Breast epithelium (tissue), 3 donors: ENCODE results near the gene FOLR1.

ENCODE experiments used
- POLR2A ChIP-seq: fragments of 450-650 bp; IDR thresholded peaks from one replicate; pipeline ENCODE4 v1.6.1; 2016; ENCODE audit warnings: antibody characterized with exemption, mild to moderate bottlenecking, moderate library complexity
- POLR2AphosphoS5 ChIP-seq, 3 donors: sonication (generic); formaldehyde crosslinking; IDR thresholded peaks; one replicate each; pipeline ENCODE4 v1.6.1; 2017; ENCODE audit warnings: antibody characterized with exemption in 3 of 3
- TF ChIP-seq, protein P1 (sequence below), 3 donors: fragments of 450-650 bp; IDR thresholded peaks; one replicate each; pipeline ENCODE4 v1.5.1; 2016 to 2017; ENCODE audit warnings: antibody characterized with exemption in 3 of 3, mild to moderate bottlenecking in 3 of 3, moderate library complexity in 3 of 3

DNA sequence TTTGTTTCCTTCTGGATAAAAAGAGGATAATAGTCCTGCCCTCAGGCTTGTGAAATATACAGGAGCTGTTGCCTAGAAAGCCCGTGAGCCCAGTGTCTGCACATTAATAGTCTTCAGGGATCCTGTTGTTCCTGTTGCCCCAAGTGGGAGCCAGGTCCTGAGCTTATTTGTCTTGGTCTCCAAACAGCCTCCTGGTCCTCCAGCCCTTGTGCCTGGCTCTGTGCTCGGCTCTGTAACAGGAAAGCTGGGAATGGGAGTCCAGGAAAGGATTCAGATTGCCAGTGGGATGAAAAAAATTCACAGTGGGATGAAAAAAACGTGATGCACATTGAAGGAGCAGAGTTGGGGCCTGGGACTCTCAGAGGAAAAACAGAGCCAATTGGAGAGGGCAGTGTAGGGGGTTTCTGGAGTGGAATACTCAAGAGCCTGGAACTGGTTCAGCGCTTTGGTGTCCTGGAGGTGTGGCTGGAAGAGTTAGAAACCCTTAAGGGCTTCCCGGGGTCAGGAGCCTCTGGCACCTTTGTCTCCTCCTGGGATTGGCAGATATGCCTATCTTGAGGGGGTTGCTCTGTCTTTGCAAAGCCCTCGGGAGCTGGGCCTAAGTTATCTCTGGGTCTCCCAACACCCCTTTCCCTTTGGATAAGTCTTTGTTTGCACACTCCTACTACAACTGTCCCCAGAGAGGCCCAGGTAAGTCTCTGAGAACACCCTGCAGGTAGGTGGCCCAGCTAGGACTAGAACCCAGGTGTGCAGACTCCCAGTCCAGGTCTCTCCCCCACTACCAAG, 30.4 kb downstream of the FOLR1 start:
- TF ChIP-seq, protein P1, sequence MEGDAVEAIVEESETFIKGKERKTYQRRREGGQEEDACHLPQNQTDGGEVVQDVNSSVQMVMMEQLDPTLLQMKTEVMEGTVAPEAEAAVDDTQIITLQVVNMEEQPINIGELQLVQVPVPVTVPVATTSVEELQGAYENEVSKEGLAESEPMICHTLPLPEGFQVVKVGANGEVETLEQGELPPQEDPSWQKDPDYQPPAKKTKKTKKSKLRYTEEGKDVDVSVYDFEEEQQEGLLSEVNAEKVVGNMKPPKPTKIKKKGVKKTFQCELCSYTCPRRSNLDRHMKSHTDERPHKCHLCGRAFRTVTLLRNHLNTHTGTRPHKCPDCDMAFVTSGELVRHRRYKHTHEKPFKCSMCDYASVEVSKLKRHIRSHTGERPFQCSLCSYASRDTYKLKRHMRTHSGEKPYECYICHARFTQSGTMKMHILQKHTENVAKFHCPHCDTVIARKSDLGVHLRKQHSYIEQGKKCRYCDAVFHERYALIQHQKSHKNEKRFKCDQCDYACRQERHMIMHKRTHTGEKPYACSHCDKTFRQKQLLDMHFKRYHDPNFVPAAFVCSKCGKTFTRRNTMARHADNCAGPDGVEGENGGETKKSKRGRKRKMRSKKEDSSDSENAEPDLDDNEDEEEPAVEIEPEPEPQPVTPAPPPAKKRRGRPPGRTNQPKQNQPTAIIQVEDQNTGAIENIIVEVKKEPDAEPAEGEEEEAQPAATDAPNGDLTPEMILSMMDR (IDR thresholded peaks at IDR 0.05): no peak
- TF ChIP-seq POLR2AphosphoS5 (IDR thresholded peaks at IDR 0.05): no peak
- no peak for TF ChIP-seq POLR2A
